Activated CD4-positive, CD25-positive, alpha-beta regulatory T cell treated with anti-CD3 and anti-CD28 coated beads, Interleukin-2, amount 50 U/mL, for 16 hours (primary cell): ENCODE results near the gene OLFM1.
"Not testable (repeated sequence)": the region's sequence is repeated elsewhere in the genome, so short reads cannot be mapped to it uniquely, and the experiment has no call there.

Experiments used
- DNase-seq: peaks from one replicate; pipeline ENCODE4 v3.0.0-alpha.2; 2020; ENCODE audit warnings: low read depth, low spot score

Gene OLFM1

GRCh38 chr9:135152614-135153334 is 65.3 kb downstream of the OLFM1 start:
- no peak for DNase-seq

DNA sequence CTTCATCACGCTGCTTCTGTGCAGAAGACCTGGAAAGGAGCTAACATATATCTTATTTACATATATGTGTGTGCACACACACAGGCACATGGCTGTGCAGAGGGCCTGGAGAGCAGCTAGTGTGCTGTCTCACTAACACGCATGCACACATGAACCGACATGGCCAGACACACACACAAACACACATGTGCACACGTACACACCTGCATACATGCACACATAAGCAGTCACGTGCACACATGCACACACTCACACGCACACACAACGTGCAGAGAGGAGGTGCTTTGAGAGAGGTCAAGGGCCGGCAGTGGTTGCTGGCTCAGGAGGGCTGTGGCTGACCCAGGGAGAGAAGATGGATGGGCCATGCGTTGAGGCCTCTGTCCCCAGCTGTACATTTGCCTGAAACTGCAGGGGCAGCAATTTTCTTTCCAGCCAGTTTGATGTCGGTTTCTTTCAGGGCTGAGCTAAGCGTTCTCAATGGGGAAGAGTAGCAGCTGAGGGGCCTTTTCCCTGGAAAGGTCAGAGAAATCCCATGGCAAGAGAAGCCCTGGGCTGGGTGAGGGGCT is 66.7 kb downstream of the OLFM1 start:
- DNase-seq: no peak

GRCh38 chr9:135155396-135155795 is 67.9 kb downstream of the OLFM1 start:
- DNase-seq: no peak

DNA sequence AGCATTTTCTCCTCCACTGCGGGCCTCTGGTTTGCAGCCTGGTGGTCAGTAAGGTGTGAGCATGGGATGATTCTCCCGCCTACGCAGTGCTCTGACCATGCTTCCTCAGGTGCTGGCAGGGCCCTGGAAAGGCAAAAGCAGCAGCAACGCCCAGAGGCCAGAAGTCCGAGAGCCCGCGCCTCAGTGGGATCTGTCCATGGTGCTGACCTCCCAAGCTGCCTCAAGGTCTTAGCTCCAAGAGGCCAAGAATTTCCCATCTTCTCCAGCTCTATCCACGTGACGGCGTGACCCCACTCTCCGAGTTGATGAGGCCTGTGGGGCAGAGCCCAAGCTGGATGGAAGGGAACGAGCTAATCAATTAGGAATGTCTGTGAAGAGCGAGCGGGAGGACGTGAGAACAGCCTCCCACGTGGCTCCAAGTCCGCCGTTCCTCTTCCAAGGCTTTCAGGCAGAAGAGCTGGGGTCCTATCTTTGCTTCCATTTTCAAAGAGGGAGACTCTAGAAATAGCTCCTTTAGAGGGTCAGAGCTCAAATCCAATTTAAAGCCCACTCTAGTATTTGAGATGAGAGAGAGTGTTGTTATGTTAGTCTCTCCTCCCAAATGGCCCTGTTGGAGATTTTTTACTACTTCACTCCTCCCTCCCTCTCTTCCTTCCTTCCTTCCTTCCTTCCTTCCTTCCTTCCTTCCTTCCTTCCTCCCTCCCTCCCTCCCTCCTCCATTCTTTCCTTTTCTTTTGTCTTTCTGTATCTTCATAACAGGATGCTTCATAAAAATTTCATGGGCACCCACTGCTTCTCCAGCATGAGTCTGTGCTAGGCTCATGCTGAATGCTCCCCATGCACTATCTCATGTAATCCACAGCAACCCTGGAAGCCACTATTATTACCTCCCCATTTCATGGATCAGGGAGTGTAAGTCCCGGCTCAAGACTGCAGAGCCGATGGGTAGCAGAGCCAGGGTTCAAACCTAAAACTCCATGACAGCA is 69.3 kb downstream of the OLFM1 start:
- DNase-seq: no peak

- no peak for DNase-seq
Observed at GRCh38 chr9:135157856-135158563, 70.5 kb downstream of the OLFM1 start.

GRCh38 chr9:135158564-135158937 is 71.1 kb downstream of the OLFM1 start:
- no peak for DNase-seq

DNA sequence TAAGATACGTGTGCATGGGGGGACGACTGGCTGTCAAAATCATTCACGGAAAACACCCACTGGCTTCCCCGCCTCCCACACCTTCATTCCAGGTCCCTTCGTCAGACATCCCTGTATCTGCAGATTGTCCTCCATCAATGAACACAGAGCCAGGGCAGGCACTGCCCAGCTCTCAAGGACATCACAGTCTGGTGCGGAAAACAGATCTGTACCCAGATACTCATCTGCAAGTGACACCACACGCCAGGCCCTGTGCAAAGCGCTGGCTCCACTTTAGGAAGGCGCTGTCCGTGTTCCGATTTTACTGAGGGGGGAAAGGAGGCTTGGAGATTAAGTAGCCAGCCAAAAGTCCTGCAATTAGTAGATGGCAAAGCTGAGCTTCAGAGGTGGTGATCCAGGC is 72.3 kb downstream of the OLFM1 start:
- DNase-seq: no peak

- no peak for DNase-seq
Observed at GRCh38 chr9:135160862-135161261, 73.4 kb downstream of the OLFM1 start.

DNA sequence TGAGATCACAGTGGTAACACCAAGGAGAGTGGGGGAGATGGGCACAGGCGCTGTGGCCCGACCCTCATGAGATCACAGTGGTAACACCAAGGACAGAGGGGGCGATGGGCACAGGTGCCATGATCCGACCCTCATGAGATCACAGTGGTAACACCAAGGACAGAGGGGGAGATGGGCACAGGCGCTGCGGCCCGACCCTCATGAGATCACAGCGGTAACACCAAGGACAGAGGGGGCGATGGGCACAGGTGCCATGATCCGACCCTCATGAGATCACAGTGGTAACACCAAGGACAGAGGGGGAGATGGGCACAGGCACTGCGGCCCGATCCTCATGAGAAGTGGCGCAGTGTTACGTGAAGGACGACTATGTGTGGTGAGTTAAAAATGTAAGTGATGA is 75.1 kb downstream of the OLFM1 start:
- DNase-seq: not testable (repeated sequence)

DNA sequence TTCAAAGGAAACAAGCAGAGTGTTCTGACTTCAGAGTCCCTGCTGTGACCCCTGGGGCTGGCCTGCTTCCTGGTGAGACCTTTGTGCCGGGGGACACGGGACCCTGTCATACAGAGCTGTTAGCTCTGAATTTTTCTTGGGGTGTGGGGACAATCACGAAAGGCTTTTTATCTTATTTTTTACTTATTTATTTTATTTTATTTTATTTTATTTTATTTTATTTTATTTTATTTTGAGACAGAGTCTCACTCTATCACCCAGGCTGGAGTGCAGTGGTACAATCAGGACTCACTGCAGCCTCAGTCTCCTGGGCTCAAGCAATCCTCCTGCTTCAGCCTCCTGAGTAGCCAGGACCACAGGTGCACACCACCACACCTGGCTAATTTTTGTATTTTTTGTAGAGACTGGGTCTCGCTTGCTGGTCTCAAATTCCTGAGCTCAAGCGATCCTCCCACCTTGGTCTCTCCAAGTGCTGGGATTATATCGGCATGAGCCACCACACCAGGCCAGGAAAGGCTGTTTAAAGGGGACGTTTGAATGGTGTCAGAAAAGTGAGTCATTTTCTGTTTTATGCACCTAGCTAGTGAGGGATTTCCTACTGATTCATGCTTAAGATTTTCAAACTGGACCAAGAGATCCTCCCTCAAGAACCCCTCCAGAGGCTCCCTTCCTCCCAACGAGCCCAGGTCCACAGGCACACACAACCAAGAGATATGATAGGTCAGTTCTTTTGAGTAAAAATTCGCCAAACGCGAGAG is 75.7 kb downstream of the OLFM1 start:
- DNase-seq: no peak

GRCh38 chr9:135164036-135164435 is 76.6 kb downstream of the OLFM1 start:
- no peak for DNase-seq

DNA sequence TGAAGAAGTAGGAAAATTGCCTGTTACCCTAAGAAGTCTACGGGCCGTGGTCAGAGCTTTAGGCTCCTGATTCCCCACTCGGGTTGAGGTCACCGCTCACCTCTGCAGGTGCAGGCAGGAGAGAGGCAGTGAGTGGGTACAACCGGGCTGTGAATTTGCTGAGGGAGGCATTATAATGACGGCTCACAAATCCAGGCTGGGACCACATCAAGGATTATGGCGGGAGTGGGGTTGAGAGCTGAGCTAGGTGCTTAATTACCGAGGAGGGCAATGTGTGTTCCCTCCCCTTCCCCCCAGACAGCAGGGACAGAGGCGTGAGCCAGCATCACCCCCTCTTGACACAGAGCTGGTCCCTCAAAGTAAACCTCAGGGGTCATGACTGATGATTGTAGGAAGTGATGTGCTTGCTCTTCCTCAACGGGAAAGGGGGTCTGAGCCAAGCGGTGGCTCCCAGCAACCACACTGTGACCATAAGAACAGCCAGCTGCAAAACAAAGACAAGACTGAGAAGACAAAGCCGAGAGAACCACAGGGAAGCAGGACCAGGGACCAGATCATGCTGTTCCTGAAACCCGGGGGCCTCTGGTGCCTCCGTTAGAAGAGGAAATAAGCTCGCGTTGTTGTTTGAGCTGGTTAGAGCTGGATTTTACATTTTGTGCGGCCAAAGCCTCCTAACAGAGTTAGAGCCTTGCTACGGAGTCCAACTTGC is 77.7 kb downstream of the OLFM1 start:
- DNase-seq: no peak

DNA sequence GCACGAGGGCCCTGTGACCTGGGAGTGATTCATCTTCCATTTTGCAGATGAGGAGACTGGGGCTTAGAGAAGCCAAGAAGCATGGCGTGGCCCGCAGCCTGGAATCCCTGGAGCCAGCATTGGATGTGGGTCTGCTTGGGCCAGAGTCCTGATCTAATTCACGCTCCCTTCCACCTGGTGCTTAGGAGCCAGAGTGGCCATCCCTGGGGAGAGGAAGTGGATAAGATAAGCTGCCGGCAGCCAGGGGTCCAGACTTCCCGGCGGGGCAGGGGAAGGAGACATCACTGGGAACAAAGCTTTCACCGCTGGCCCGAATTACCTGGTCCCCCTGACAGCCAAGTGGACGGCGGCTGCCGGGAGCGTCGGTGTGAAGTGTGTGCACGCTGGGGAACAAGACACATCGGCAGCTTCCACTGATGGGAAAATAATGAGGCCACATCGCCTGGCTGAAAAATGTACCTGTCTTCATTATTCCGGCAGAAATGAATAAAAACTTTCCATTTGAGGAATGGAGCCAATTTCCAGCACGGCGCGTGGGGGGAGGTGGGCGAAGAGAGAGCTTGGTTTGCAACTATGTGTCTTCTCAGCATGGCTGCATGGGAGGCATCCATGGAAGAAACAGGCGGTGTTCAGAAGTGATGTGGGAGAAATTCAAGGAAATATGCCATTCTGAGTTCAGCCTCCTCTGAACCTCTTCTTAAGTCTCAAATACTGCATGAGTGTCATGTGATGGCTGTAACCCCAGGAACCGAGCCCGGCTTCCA is 78.5 kb downstream of the OLFM1 start:
- no peak for DNase-seq

DNA sequence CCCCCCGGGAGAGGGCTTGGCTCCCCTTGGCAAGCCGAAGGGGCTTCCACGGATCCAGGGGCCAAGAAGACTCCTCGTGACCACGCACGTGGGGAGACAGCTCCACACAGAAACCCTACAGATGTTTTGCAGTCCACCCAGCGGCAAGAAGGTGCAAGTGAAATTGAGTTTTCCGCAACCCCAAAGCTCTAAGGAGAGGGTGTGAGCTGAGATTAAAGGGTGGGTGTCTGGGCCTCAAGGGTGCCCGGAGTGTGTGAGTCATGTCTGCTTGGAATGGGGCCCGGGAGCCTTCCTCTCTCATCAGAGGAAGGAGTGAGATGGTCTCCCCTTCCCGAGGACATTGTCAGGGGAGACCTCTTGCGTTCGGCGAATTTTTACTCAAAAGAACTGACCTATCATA is 79.1 kb downstream of the OLFM1 start:
- DNase-seq: no peak

- DNase-seq: no peak
Observed at GRCh38 chr9:135167356-135167755, 79.9 kb downstream of the OLFM1 start.

DNA sequence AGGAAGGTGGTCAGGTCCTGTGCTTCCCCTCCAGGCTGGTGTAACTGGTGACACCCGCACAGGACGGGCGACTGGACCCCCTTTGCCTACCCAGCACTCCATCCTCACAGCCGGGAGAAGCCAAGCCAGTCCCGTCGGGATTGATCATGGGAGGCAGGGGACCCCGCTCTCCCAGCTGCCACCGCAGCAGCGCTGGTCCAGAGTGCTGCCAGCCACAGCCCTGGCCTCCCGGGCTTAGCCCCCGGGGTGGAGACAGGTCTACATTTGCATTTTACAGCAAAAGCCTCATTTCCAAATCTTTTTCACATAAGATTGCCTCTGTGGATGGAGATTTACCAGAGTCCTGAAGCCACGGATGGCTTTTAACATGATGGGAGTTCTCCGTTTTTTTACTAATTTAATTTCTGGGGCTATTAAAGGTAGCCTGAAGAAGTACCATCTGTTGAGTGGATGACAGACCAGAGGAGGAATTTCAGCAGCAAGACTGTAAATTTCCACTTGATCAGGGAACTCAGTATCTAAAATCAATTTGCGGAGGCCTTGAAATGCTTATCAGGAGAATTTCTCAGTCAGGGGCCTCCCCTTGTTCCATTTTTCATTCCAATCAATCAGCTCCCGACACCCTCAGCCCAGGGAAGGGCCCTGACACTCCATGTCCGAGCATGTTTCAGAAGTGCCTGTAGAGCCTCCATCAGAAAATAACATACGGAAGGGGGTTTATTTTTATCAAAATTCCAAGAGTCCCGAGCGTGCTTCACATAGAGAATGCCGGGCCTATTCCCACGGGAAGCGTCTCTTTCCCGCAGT is 80.6 kb downstream of the OLFM1 start:
- DNase-seq: no peak

GRCh38 chr9:135169709-135170226 is 82.3 kb downstream of the OLFM1 start:
- no peak for DNase-seq

- no peak for DNase-seq
Observed at GRCh38 chr9:135170535-135170934, 83.1 kb downstream of the OLFM1 start.
